D721Med (cell line): ENCODE results near the gene CRACDL.

Experiments used
- DNase-seq: peaks from one replicate; pipeline ENCODE4 v3.0.0; 2011; ENCODE audit warnings: low spot score; ENCODE audit not compliant: insufficient read length
- FAIRE-seq: peaks from 2 replicates; lab custom pipeline; 2011; peaks lifted over from hg19 to GRCh38; lab: Jason Lieb, UNC
- CTCF ChIP-seq: IDR thresholded peaks from 2 replicates; pipeline ENCODE4 v1.5.1; 2012; ENCODE audit warnings: mild to moderate bottlenecking, control low read depth; ENCODE audit not compliant: insufficient read depth; ENCODE audit errors: missing control alignments

CRACDL gene

GRCh38 chr2:98750593-98751282, 185.3 kb downstream of the CRACDL start:
- DNase-seq (no peak), FAIRE-seq (no peak)
- no peak for TF ChIP-seq CTCF

- DNase-seq (no peak), FAIRE-seq (no peak)
- TF ChIP-seq CTCF = no peak
These were observed 187.0 kb downstream of the CRACDL start for GRCh38 chr2:98749066-98749450.

- no peak for TF ChIP-seq CTCF
- FAIRE-seq (no peak), DNase-seq (no peak)
These were observed 187.5 kb downstream of the CRACDL start for GRCh38 chr2:98748292-98749065.

- no peak for TF ChIP-seq CTCF
- no peak for DNase-seq
- FAIRE-seq = no peak
These were observed 188.1 kb downstream of the CRACDL start for GRCh38 chr2:98747888-98748287.

- no peak for TF ChIP-seq CTCF
- DNase-seq = no peak
- no peak for FAIRE-seq
These were observed 189.6 kb downstream of the CRACDL start for GRCh38 chr2:98746426-98746825.

GRCh38 chr2:98744595-98744994, 191.4 kb downstream of the CRACDL start:
- no peak for FAIRE-seq
- no peak for DNase-seq
- no peak for TF ChIP-seq CTCF
